K562 (cell line): ENCODE data around the gene MTHFSD. TPM values are rescaled to one million over a fixed set of nuclear protein-coding genes. Genes with fewer than 3 reads are reported as not detected.

ENCODE experiments used
- BRCA1 ChIP-seq, 2 experiments: fragments of 450-650 bp in 1 of 2; sonication (generic) in 1 of 2; formaldehyde crosslinking in 1 of 2; IDR thresholded peaks; 2 replicates each; pipeline versions ENCODE4 v1.5.0 to v1.6.1; 2017 to 2020; ENCODE audit warnings: mild to moderate bottlenecking in 1 of 2, missing genetic modification reagents in 1 of 2
- DEAF1 ChIP-seq: fragments of 450-650 bp; formaldehyde crosslinking; IDR thresholded peaks from 2 replicates; pipeline ENCODE4 v1.4.0; 2020; ENCODE audit warnings: mild to moderate bottlenecking, moderate library complexity
- E2F4 ChIP-seq: sonication (generic); formaldehyde crosslinking; IDR thresholded peaks from 2 replicates; pipeline ENCODE4 v1.8.0; 2022; ENCODE audit warnings: mild to moderate bottlenecking, low read depth, missing genetic modification reagents
- FOXP4 ChIP-seq: sonication (generic); formaldehyde crosslinking; IDR thresholded peaks from 2 replicates; pipeline ENCODE4 v1.8.0; 2022; ENCODE audit warnings: mild to moderate bottlenecking, missing genetic modification reagents, borderline replicate concordance
- JUN ChIP-seq, 2 experiments: sonication (generic) in 1 of 2; formaldehyde crosslinking in 1 of 2; IDR thresholded peaks; 2 replicates each; pipeline versions ENCODE4 v1.6.1 to v1.8.0; 2012 to 2022; ENCODE audit warnings: borderline replicate concordance in 2 of 2, mild to moderate bottlenecking in 2 of 2, improper control_type of control experiment in 1 of 2, low read depth in 1 of 2, low read length in 1 of 2, missing genetic modification reagents in 1 of 2
- MEIS2 ChIP-seq: fragments of 450-650 bp; IDR thresholded peaks from 2 replicates; pipeline ENCODE4 v1.6.1; 2014; ENCODE audit warnings: mild to moderate bottlenecking; ENCODE audit not compliant: partially characterized antibody
- SETDB1 ChIP-seq: IDR thresholded peaks from one replicate; pipeline ENCODE4 v1.6.1; 2012; ENCODE audit warnings: low read length, control low read depth, inconsistent platforms
- SNIP1 ChIP-seq: fragments of 450-650 bp; IDR thresholded peaks from 2 replicates; pipeline ENCODE4 v1.7.1; 2017; ENCODE audit warnings: low read depth, mild to moderate bottlenecking
- SRF ChIP-seq, 2 experiments: fragments of 250-450, 450-650 bp in 1 of 2; sonication (Bioruptor Pico) in 1 of 2; sonication (generic) in 1 of 2; formaldehyde crosslinking; IDR thresholded peaks; 2 replicates each; pipeline versions ENCODE4 v1.5.0 to v1.5.1; 2020 to 2022; ENCODE audit warnings: mild to moderate bottlenecking in 1 of 2, missing genetic modification reagents in 1 of 2
- TBL1XR1 ChIP-seq, 2 experiments: IDR thresholded peaks; 2 replicates each; pipeline ENCODE4 v1.6.1; 2012; ENCODE audit warnings: improper control_type of control experiment in 2 of 2, low read length in 2 of 2, mild to moderate bottlenecking in 1 of 2
- ZNF740 ChIP-seq, 3 experiments: fragments of 200-800 bp in 1 of 3; sonication (Bioruptor generic) in 1 of 3; sonication (generic) in 1 of 3; formaldehyde crosslinking in 1 of 3; IDR thresholded peaks; 2 replicates each; pipeline versions ENCODE4 v1.6.1 to v1.8.0; 2016 to 2022; ENCODE audit warnings: mild to moderate bottlenecking in 2 of 3, missing compliant biosample characterization in 2 of 3, missing genetic modification characterization in 2 of 3, missing genetic modification reagents in 1 of 3
- ZZZ3 ChIP-seq: fragments of 450-650 bp; IDR thresholded peaks from 2 replicates; pipeline ENCODE4 v1.6.1; 2016; ENCODE audit warnings: antibody characterized with exemption, mild to moderate bottlenecking, moderate library complexity
- polyA plus RNA-seq, 8 experiments: library from polyadenylated mRNA; depleted of rRNA in 4 of 8; stranded (reverse) in 5 of 8; unstranded in 3 of 8; fragments of >200 nt; fragmentation: Nextera tagmentation in 2 of 8; fragmentation: Illumina TruSeq in 1 of 8; extraction: Ambion mirVana in 2 of 8; extraction: Trizol in 1 of 8; gene quantifications; 2 replicates each; pipeline versions ENCODE4 v1.2.1 to v1.2.3, GENCODE V29; 2011 to 2014; ENCODE audit warnings: inconsistent platforms in 1 of 8, missing spikeins in 1 of 8
- total RNA-seq, 7 experiments: library from RNA; depleted of rRNA in 6 of 7; stranded (reverse); fragments of >200 nt in 6 of 7; fragmentation: Illumina TruSeq in 2 of 7; extraction: Trizol in 2 of 7; gene quantifications; 2 replicates each; pipeline versions ENCODE4 v1.2.1 to v1.2.3, GENCODE V29; 2011 to 2021; ENCODE audit warnings: low replicate concordance in 1 of 7
- TF ChIP-seq, protein P1 (sequence below): fragments of 200-400 bp; formaldehyde crosslinking; IDR thresholded peaks from 2 replicates; pipeline ENCODE4 v1.6.1; 2017; ENCODE audit warnings: mild to moderate bottlenecking, low read depth, low read length, moderate library complexity
- TF ChIP-seq, protein P2 (sequence below), 2 experiments: fragments of 450-650 bp; conservative IDR thresholded peaks; 2 replicates each; pipeline ENCODE4 v1.6.1; 2017; ENCODE audit warnings: mild to moderate bottlenecking in 2 of 2, moderate library complexity in 2 of 2

MTHFSD gene
- total and polyA plus RNA-seq, 9 of the 15 experiments (the other 6 are each of a cell fraction or from before 2014, with no cell fraction given), result 3.2 to 20.2 (median 12.0) TPM

GRCh38 chr16:86575754-86576557 is 20.9 kb upstream of the MTHFSD start (continued):
- peak in 1 of 2 experiments; percentile 83; a peak in 2 of 4 replicates for TF ChIP-seq SRF (CRISPR knock-in tag; IDR thresholded peaks at IDR 0.05)
- no peak for TF ChIP-seq ZZZ3
- no peak for TF ChIP-seq ZNF740 (CRISPR knock-in tag; IDR thresholded peaks at IDR 0.05)
- TF ChIP-seq ZNF740 (tag; IDR thresholded peaks at IDR 0.05), result no peak
- no peak for TF ChIP-seq JUN (IDR thresholded peaks at IDR 0.05; ENCODE audit: borderline replicate concordance, low read depth, low read length)
- TF ChIP-seq JUN (CRISPR knock-in tag; IDR thresholded peaks at IDR 0.05; ENCODE audit: borderline replicate concordance), result no peak
- TF ChIP-seq DEAF1, result peak; percentile 50; the same call in 1 of the 2 replicates
- no peak for TF ChIP-seq BRCA1 (IDR thresholded peaks at IDR 0.05)
- no peak for TF ChIP-seq BRCA1 (CRISPR knock-in tag; IDR thresholded peaks at IDR 0.05)
- TF ChIP-seq FOXP4 (CRISPR knock-in tag), result no peak
- no peak for TF ChIP-seq SETDB1
- TF ChIP-seq, protein P1, sequence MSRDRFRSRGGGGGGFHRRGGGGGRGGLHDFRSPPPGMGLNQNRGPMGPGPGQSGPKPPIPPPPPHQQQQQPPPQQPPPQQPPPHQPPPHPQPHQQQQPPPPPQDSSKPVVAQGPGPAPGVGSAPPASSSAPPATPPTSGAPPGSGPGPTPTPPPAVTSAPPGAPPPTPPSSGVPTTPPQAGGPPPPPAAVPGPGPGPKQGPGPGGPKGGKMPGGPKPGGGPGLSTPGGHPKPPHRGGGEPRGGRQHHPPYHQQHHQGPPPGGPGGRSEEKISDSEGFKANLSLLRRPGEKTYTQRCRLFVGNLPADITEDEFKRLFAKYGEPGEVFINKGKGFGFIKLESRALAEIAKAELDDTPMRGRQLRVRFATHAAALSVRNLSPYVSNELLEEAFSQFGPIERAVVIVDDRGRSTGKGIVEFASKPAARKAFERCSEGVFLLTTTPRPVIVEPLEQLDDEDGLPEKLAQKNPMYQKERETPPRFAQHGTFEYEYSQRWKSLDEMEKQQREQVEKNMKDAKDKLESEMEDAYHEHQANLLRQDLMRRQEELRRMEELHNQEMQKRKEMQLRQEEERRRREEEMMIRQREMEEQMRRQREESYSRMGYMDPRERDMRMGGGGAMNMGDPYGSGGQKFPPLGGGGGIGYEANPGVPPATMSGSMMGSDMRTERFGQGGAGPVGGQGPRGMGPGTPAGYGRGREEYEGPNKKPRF, result no peak
- no peak for TF ChIP-seq E2F4 (CRISPR knock-in tag)
- peak; percentile 98 for TF ChIP-seq MEIS2
- TF ChIP-seq TBL1XR1 (IDR thresholded peaks at IDR 0.05; ENCODE audit: low read length in 2 of 2), result no peak
- TF ChIP-seq SNIP1, result no peak
- TF ChIP-seq, protein P2, sequence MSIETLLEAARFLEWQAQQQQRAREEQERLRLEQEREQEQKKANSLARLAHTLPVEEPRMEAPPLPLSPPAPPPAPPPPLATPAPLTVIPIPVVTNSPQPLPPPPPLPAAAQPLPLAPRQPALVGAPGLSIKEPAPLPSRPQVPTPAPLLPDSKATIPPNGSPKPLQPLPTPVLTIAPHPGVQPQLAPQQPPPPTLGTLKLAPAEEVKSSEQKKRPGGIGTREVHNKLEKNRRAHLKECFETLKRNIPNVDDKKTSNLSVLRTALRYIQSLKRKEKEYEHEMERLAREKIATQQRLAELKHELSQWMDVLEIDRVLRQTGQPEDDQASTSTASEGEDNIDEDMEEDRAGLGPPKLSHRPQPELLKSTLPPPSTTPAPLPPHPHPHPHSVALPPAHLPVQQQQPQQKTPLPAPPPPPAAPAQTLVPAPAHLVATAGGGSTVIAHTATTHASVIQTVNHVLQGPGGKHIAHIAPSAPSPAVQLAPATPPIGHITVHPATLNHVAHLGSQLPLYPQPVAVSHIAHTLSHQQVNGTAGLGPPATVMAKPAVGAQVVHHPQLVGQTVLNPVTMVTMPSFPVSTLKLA (conservative IDR thresholded peaks at IDR 0.05), result peak; percentile 16 to 27; a peak in 1 of 4 replicates
